HEK293 (cell line): ENCODE results near the gene CHI3L1.

Source experiments
- CTCF ChIA-PET: fragments of 350-600 bp; formaldehyde crosslinking; extraction: SDS; loops from one replicate; lab custom pipeline; 2021; ENCODE audit warnings: antibody characterized with exemption; lab: Yijun Ruan, JAX
- POLR2A ChIA-PET: fragments of 300-600 bp; formaldehyde crosslinking; extraction: SDS; loops from one replicate; lab custom pipeline; 2020; ENCODE audit warnings: antibody characterized with exemption, inconsistent platforms; lab: Yijun Ruan, JAX
- H3K27ac ChIP-seq: fragments of 200-500 bp; sonication (Bioruptor generic); 2 replicates; pipeline ENCODE4 v1.5.1; 2014; ENCODE audit warnings: low read depth, low read length, control low read depth, inconsistent platforms; ENCODE audit errors: extremely low read depth
- H3K36me3 ChIP-seq, 2 experiments: fragments of 200-500 bp in 1 of 2; sonication (Bioruptor generic) in 1 of 2; 1 replicate in 1 of 2; 2 replicates in 1 of 2; pipeline ENCODE4 v1.5.1; 2014 to 2017; ENCODE audit warnings: inconsistent platforms in 2 of 2, low read length in 2 of 2; ENCODE audit not compliant: control insufficient read depth in 2 of 2, insufficient read depth in 1 of 2
- H3K4me1 ChIP-seq: fragments of 200-500 bp; sonication (Bioruptor generic); 2 replicates; pipeline ENCODE4 v1.5.1; 2014; ENCODE audit warnings: mild to moderate bottlenecking, low read length, inconsistent platforms; ENCODE audit not compliant: control insufficient read depth, insufficient read depth
- H3K4me3 ChIP-seq: 2 replicates; pipeline ENCODE4 v1.5.1; 2011; ENCODE audit warnings: low read depth, mild to moderate bottlenecking, control low read depth, low read length, moderate library complexity
- H3K9me3 ChIP-seq: fragments of 200-500 bp; sonication (Bioruptor generic); 2 replicates; pipeline ENCODE4 v1.5.1; 2014; ENCODE audit warnings: low read depth, low read length, inconsistent platforms; ENCODE audit not compliant: control insufficient read depth, insufficient read depth
- REST ChIP-seq: fragments of 450-650 bp; formaldehyde crosslinking; IDR thresholded peaks from 2 replicates; pipeline ENCODE4 v1.5.1; 2016; ENCODE audit warnings: missing biosample characterization, missing genetic modification characterization
- SP3 ChIP-seq: fragments of 450-650 bp; formaldehyde crosslinking; IDR thresholded peaks from 2 replicates; pipeline ENCODE4 v1.5.1; 2016; ENCODE audit warnings: missing biosample characterization, missing genetic modification characterization
- ZBTB11 ChIP-seq: fragments of 450-650 bp; formaldehyde crosslinking; conservative IDR thresholded peaks from 2 replicates; pipeline ENCODE4 v1.5.1; 2016; ENCODE audit warnings: low read depth, missing biosample characterization, missing genetic modification characterization
- ZNF140 ChIP-seq: fragments of 450-650 bp; formaldehyde crosslinking; IDR thresholded peaks from 2 replicates; pipeline ENCODE4 v1.5.1; 2016; ENCODE audit warnings: missing biosample characterization, missing genetic modification characterization
- ZNF169 ChIP-seq: fragments of 450-650 bp; formaldehyde crosslinking; IDR thresholded peaks from 2 replicates; pipeline ENCODE4 v1.5.1; 2016; ENCODE audit warnings: missing biosample characterization, missing genetic modification characterization
- ZNF311 ChIP-seq: fragments of 450-650 bp; formaldehyde crosslinking; IDR thresholded peaks from 2 replicates; pipeline ENCODE4 v1.5.1; 2017; ENCODE audit warnings: missing biosample characterization, missing genetic modification characterization, borderline replicate concordance
- ZNF350 ChIP-seq: fragments of 450-650 bp; formaldehyde crosslinking; IDR thresholded peaks from 2 replicates; pipeline ENCODE4 v1.5.0; 2017; ENCODE audit warnings: missing biosample characterization, mild to moderate bottlenecking, missing genetic modification characterization
- ZNF473 ChIP-seq: fragments of 450-650 bp; formaldehyde crosslinking; IDR thresholded peaks from 2 replicates; pipeline ENCODE4 v1.5.1; 2017; ENCODE audit warnings: missing biosample characterization, missing genetic modification characterization
- ZNF623 ChIP-seq: fragments of 450-650 bp; formaldehyde crosslinking; IDR thresholded peaks from 2 replicates; pipeline ENCODE4 v1.5.1; 2016; ENCODE audit warnings: missing biosample characterization, missing genetic modification characterization

Gene CHI3L1

GRCh38 chr1:203229471-203230135, 43.1 kb upstream of the CHI3L1 start, which contains the start of gene CHIT1 (continued):
- no peak for TF ChIP-seq ZNF623

- no peak for TF ChIP-seq ZNF311 (tag by site-specific recombination)
- Histone ChIP-seq H3K4me3 (no peak overlapping the region), H3K36me3 (no peaks in the 10 kb centered on the region), H3K9me3 (no peaks in the 10 kb centered on the region), H3K4me1 (no peaks in the 10 kb centered on the region), H3K27ac (no peak overlapping the region)
- ChIA-PET CTCF (interaction anchor here (2.4 kb wide), 1 partner anchor 39 kb away, joined by 11 read pairs; no protein-coding TSS in a partner anchor), POLR2A (no interaction called here)
Measured at GRCh38 chr1:203228670-203229069, 42.2 kb upstream of the CHI3L1 start.

- Histone ChIP-seq H3K9me3 (no peaks in the 10 kb centered on the region), H3K36me3 (no peaks in the 10 kb centered on the region), H3K4me3 (no peak overlapping the region), H3K27ac (no peak overlapping the region), H3K4me1 (no peaks in the 10 kb centered on the region)
- ChIA-PET POLR2A (no interaction called here), CTCF (interaction anchor here (0.6 to 2.4 kb wide), 5 partner anchors 11 to 188 kb away, joined by 3 to 11 read pairs (median 4); no protein-coding TSS in a partner anchor)
- TF ChIP-seq ZNF473, result no peak
- no peak for TF ChIP-seq ZNF350 (tag by site-specific recombination)
Measured at GRCh38 chr1:203227371-203228083, 41.0 kb upstream of the CHI3L1 start.

GRCh38 chr1:203225071-203225470, 38.6 kb upstream of the CHI3L1 start:
- no peak for TF ChIP-seq ZNF350 (tag by site-specific recombination)
- CTCF ChIA-PET, result interaction anchor here (1.1 to 2.6 kb wide), 4 partner anchors 9 to 186 kb away, joined by 5 to 12 read pairs (median 8); no protein-coding TSS in a partner anchor
- Histone ChIP-seq H3K4me3 (no peak overlapping the region), H3K4me1 (no peaks in the 10 kb centered on the region), H3K9me3 (no peaks in the 10 kb centered on the region), H3K27ac (no peak overlapping the region), H3K36me3 (no peaks in the 10 kb centered on the region)
- POLR2A ChIA-PET, result no interaction called here

- TF ChIP-seq ZNF311 (tag by site-specific recombination) (no peak), SP3 (tag by site-specific recombination) (no peak), ZNF169 (tag by site-specific recombination) (no peak), ZNF140 (tag by site-specific recombination) (no peak)
- POLR2A ChIA-PET, result no interaction called here
Measured at GRCh38 chr1:203223012-203223775, 36.7 kb upstream of the CHI3L1 start.

GRCh38 chr1:203219934-203220333, 33.4 kb upstream of the CHI3L1 start:
- Histone ChIP-seq H3K36me3 (no peaks in the 10 kb centered on the region), H3K27ac (no peak overlapping the region), H3K4me3 (no peak overlapping the region), H3K9me3 (no peaks in the 10 kb centered on the region), H3K4me1 (no peaks in the 10 kb centered on the region)
- ChIA-PET POLR2A (no interaction called here), CTCF (interaction anchor here (0.9 to 13.0 kb wide), 3 partner anchors 46 to 180 kb away, joined by 3 to 293 read pairs (median 226); no protein-coding TSS in a partner anchor)
- TF ChIP-seq REST, result peak; percentile 93
- TF ChIP-seq ZBTB11 (tag by site-specific recombination), result no peak

More at GRCh38 chr1:203223012-203223775, 36.7 kb upstream of the CHI3L1 start:
- no peaks in the 10 kb centered on the region for H3K36me3 ChIP-seq
- no peaks in the 10 kb centered on the region for H3K9me3 ChIP-seq
- no peaks in the 10 kb centered on the region for H3K4me1 ChIP-seq
- no peak overlapping the region for H3K4me3 ChIP-seq
- H3K27ac ChIP-seq, result no peak overlapping the region
- CTCF ChIA-PET, result interaction anchor here (0.6 to 13.0 kb wide), 4 partner anchors 74 to 2000 kb away, joined by 3 to 293 read pairs (median 4); no protein-coding TSS in a partner anchor
